B cell (primary cell): Measurements from ENCODE around the gene TTLL11.

ENCODE experiments used
- CTCF ChIP-seq: fragments of 200-600 bp; IDR thresholded peaks from one replicate; pipeline ENCODE4 v1.8.0; 2022; ENCODE audit warnings: antibody characterized with exemption, mild to moderate bottlenecking
- EZH2 ChIP-seq: IDR thresholded peaks from 2 replicates; pipeline ENCODE4 v1.6.1; 2012; ENCODE audit warnings: borderline replicate concordance, low read depth, mild to moderate bottlenecking, moderate library complexity, low read length; ENCODE audit not compliant: insufficient read depth, poor library complexity, severe bottlenecking

GRCh38 chr9:121921444-121921843 is 171.7 kb downstream of the TTLL11 start:
- TF ChIP-seq CTCF (no peak), EZH2 (no peak)
